Nephron (organoid): ENCODE measurements around the gene CNOT1.
"Not testable (repeated sequence)": the region's sequence is repeated elsewhere in the genome, so short reads cannot be mapped to it uniquely, and the experiment has no call there.

Experiments used
- H3K27ac Mint-ChIP-seq, 3 experiments: 2 replicates each; pipeline ENCODE4 v1.8.0; 2020; ENCODE audit warnings: mixed read lengths in 3 of 3, mild to moderate bottlenecking in 2 of 3, moderate library complexity in 1 of 3
- H3K27me3 Mint-ChIP-seq: 2 replicates; pipeline ENCODE4 v1.8.0; 2021; ENCODE audit warnings: low read depth, mild to moderate bottlenecking, moderate library complexity, mixed read lengths
- H3K36me3 Mint-ChIP-seq: 2 replicates; pipeline ENCODE4 v1.8.0; 2020; ENCODE audit warnings: low read depth, mixed read lengths
- H3K4me1 Mint-ChIP-seq: 2 replicates; pipeline ENCODE4 v1.8.0; 2020; ENCODE audit warnings: mixed read lengths
- H3K4me3 Mint-ChIP-seq, 3 experiments: 2 replicates each; pipeline ENCODE4 v1.8.0; 2020; ENCODE audit warnings: mild to moderate bottlenecking in 3 of 3, mixed read lengths in 3 of 3, moderate library complexity in 2 of 3
- H3K9me3 Mint-ChIP-seq: 2 replicates; pipeline ENCODE4 v1.8.0; 2020; ENCODE audit warnings: mixed read lengths
- TF ChIP-seq, protein P1 (sequence below), 3 experiments: fragments of 200-600 bp; sonication (generic); IDR thresholded peaks; one replicate each; pipeline ENCODE4 v1.5.0; 2021; ENCODE audit warnings: antibody characterized with exemption in 3 of 3; ENCODE audit not compliant: unreplicated experiment in 3 of 3

Gene CNOT1

DNA sequence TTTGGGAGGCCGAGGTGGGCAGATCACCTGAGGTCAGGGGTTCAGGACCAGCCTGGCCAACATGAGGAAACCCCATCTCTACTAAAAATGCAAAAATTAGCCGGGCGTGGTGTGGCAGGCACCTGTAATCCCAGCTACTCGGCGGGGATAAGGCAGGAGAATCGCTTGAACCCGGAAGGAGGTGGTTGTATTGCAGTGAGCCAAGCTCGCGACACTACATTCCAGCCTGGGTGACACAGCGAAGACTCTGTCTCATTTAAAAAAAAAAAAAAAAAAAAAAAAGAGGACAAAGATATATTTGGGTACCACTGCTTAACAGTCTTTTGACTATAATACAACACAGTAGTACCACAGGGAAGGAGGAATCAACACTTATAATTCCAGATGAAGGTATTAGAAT lies 9.2 kb downstream of the CNOT1 start:
- Mint-ChIP-seq H3K27me3 (no peaks in the 10 kb centered on the region), H3K4me3 (no peak overlapping the region), H3K9me3 (no peaks in the 10 kb centered on the region), H3K4me1 (no peaks in the 10 kb centered on the region), H3K36me3 (peaks cover 60% of the 10 kb centered on the region), H3K27ac (no peak overlapping the region)
- TF ChIP-seq, protein P1, sequence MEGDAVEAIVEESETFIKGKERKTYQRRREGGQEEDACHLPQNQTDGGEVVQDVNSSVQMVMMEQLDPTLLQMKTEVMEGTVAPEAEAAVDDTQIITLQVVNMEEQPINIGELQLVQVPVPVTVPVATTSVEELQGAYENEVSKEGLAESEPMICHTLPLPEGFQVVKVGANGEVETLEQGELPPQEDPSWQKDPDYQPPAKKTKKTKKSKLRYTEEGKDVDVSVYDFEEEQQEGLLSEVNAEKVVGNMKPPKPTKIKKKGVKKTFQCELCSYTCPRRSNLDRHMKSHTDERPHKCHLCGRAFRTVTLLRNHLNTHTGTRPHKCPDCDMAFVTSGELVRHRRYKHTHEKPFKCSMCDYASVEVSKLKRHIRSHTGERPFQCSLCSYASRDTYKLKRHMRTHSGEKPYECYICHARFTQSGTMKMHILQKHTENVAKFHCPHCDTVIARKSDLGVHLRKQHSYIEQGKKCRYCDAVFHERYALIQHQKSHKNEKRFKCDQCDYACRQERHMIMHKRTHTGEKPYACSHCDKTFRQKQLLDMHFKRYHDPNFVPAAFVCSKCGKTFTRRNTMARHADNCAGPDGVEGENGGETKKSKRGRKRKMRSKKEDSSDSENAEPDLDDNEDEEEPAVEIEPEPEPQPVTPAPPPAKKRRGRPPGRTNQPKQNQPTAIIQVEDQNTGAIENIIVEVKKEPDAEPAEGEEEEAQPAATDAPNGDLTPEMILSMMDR (IDR thresholded peaks at IDR 0.05; ENCODE audit: unreplicated experiment in 3 of 3) = no peak

DNA sequence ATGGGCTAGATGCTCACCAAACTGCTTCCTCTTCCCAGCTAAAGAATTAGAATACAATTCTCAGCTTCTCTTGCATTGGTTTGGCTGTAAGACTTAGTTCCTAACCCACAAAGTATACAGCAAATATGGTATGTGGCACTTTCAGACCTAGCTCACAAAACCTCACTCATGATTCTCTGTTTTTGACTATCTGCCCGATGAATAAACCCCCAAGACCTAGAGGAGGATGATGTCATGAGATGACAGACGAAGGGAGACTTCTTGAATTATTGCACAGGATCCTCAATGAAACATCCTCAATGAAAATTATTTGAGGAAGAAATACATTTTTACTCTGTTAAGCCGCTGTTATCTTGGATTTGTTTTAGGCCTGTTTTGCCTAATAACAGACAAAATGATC lies 14.3 kb downstream of the CNOT1 start:
- no peak overlapping the region for H3K27ac Mint-ChIP-seq

DNA sequence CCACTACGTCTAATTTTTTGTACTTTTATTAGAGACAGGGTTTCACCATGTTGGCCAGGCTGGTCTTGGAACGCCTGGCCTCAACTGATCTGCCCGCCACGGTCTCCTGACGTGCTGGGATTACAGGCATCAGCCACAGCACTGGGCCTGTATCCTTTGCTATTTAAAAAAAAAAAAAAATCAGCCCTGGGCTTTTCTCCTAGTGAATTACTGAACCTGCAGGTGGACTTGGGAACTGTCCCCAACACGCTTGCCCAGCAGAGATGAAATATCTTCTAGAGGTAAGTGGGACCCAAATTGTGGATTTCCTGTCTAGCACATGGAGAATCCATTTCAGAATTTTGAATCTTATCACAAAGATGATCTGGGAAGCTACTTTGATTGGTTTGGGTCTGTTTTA lies 14.8 kb downstream of the CNOT1 start:
- Mint-ChIP-seq H3K27ac (no peak overlapping the region), H3K4me1 (no peaks in the 10 kb centered on the region), H3K36me3 (peaks cover 40% of the 10 kb centered on the region), H3K4me3 (no peak overlapping the region), H3K9me3 (no peaks in the 10 kb centered on the region), H3K27me3 (no peaks in the 10 kb centered on the region)
- TF ChIP-seq, protein P1 (IDR thresholded peaks at IDR 0.05; ENCODE audit: unreplicated experiment in 3 of 3) = no peak

More for the DNA sequence above, 14.3 kb downstream of the CNOT1 start:
- Mint-ChIP-seq H3K9me3 (no peaks in the 10 kb centered on the region), H3K4me1 (no peaks in the 10 kb centered on the region), H3K4me3 (no peak overlapping the region), H3K27me3 (no peaks in the 10 kb centered on the region), H3K36me3 (peaks cover 40% of the 10 kb centered on the region)
- TF ChIP-seq, protein P1 (IDR thresholded peaks at IDR 0.05; ENCODE audit: unreplicated experiment in 3 of 3) = no peak

DNA sequence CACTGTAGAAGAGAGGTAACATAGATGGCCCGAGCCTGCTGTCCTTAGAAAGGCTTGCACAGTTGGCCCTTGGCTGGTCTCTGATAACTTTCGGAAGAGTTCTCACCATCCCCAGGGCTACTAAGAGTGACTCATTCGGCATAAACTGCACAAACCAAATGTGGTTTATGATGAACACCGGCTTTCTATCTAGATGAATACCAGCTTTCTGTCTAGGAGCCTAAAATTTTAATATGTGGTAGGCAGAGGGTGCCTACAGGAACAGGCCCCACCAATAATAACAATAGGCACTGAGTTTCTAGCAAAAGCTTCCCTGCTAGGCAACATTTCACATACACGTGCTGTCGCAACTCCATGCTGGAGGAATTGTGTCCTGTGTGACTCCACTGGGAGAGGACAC lies 15.4 kb downstream of the CNOT1 start:
- no peaks in the 10 kb centered on the region for H3K4me1 Mint-ChIP-seq
- no peak overlapping the region for H3K27ac Mint-ChIP-seq
- H3K9me3 Mint-ChIP-seq = no peaks in the 10 kb centered on the region
- no peak overlapping the region for H3K4me3 Mint-ChIP-seq
- TF ChIP-seq, protein P1 (IDR thresholded peaks at IDR 0.05; ENCODE audit: unreplicated experiment in 3 of 3) = no peak
- peaks cover 42% of the 10 kb centered on the region for H3K36me3 Mint-ChIP-seq
- no peaks in the 10 kb centered on the region for H3K27me3 Mint-ChIP-seq

DNA sequence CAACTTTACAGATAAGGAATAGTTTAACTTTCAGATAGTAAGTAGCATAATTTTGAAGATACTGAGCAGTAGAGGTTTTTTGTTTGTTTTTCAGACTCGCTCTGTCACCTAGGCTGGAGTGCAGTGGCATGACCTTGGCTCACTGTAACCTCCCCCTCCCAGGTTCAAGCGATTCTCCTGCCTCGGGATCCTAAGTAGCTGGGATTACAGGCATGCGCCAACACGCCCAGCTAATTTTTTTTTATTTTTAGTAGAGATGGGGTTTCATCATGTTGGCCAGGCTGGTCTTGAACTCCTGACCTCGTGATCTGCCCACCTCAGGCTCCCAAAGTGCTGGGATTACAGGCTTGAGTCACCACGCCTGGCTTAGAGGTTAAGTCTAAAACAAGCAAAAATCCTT lies 16.7 kb downstream of the CNOT1 start:
- not testable (repeated sequence) for H3K4me1 Mint-ChIP-seq, H3K27ac Mint-ChIP-seq, H3K4me3 Mint-ChIP-seq, H3K9me3 Mint-ChIP-seq, H3K27me3 Mint-ChIP-seq
- H3K36me3 Mint-ChIP-seq = peaks cover 51% of the 10 kb centered on the region

DNA sequence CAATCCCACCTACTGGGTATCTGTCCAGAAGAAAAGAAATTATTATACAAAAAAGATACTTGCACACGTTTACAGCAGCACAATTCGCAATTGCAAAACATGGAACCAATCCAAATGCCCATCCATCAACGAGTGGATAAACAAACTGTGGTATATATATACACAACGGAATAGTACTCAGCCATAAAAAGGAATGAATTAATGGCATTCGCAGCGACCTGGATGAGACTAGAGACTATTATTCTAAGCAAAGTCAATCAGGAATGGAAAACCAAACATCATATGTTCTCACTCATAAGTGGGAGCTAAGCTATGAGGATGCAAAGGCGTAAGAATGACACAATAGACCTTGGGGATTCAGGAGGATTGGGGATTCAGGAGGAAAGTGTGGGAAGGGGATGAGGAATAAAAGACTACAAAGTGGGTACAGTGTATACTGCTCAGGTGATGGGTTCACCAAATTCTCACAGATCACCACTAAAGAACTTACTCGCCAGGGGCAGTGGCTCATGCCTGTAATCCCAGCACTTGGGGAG lies 21.0 kb downstream of the CNOT1 start:
- no peaks in the 10 kb centered on the region for H3K9me3 Mint-ChIP-seq
- no peaks in the 10 kb centered on the region for H3K27me3 Mint-ChIP-seq
- peaks cover 61% of the 10 kb centered on the region for H3K36me3 Mint-ChIP-seq
- no peak overlapping the region for H3K27ac Mint-ChIP-seq
- no peaks in the 10 kb centered on the region for H3K4me1 Mint-ChIP-seq
- TF ChIP-seq, protein P1 (IDR thresholded peaks at IDR 0.05; ENCODE audit: unreplicated experiment in 3 of 3) = no peak
- no peak overlapping the region for H3K4me3 Mint-ChIP-seq
